HK-2 (cell line): ENCODE data around the gene TRIM61.
"Not testable (repeated sequence)": the region's sequence is repeated elsewhere in the genome, so short reads cannot be mapped to it uniquely, and the experiment has no call there.

Experiments
- DNase-seq: peaks from one replicate; pipeline ENCODE4 v3.0.0-alpha.2; 2018; ENCODE audit not compliant: unreplicated experiment

Gene TRIM61

GRCh38 chr4:164956766-164957643 lies 20.5 kb downstream of the TRIM61 start:
- DNase-seq = peak; percentile 87

GRCh38 chr4:164955107-164955805 lies 22.2 kb downstream of the TRIM61 start:
- no peak for DNase-seq

- DNase-seq = no peak
Observed at GRCh38 chr4:164952551-164952950, 24.9 kb downstream of the TRIM61 start.

- no peak for DNase-seq
Observed at GRCh38 chr4:164949448-164950143, 27.9 kb downstream of the TRIM61 start.

- DNase-seq = no peak
Observed at GRCh38 chr4:164948975-164949374, 28.5 kb downstream of the TRIM61 start.

GRCh38 chr4:164948006-164948405 lies 29.5 kb downstream of the TRIM61 start:
- not testable (repeated sequence) for DNase-seq

GRCh38 chr4:164946810-164947209 lies 30.6 kb downstream of the TRIM61 start:
- DNase-seq = no peak

- no peak for DNase-seq
Observed at GRCh38 chr4:164945146-164945545, 32.3 kb downstream of the TRIM61 start.

- DNase-seq = no peak
Observed at GRCh38 chr4:164943192-164943591, 34.3 kb downstream of the TRIM61 start.

GRCh38 chr4:164937576-164938270 lies 39.7 kb downstream of the TRIM61 start:
- DNase-seq = no peak

GRCh38 chr4:164935865-164936606 lies 41.4 kb downstream of the TRIM61 start:
- not testable (repeated sequence) for DNase-seq

GRCh38 chr4:164935363-164935762 lies 42.1 kb downstream of the TRIM61 start:
- DNase-seq = no peak

GRCh38 chr4:164933244-164933643 lies 44.2 kb downstream of the TRIM61 start:
- DNase-seq = no peak

- DNase-seq = no peak
Observed at GRCh38 chr4:164931551-164932324, 45.7 kb downstream of the TRIM61 start.

- no peak for DNase-seq
Observed at GRCh38 chr4:164930647-164931046, 46.8 kb downstream of the TRIM61 start.

GRCh38 chr4:164927101-164927500 lies 50.4 kb downstream of the TRIM61 start:
- DNase-seq = not testable (repeated sequence)

GRCh38 chr4:164926301-164926700 lies 51.2 kb downstream of the TRIM61 start:
- no peak for DNase-seq

GRCh38 chr4:164924670-164925238 lies 52.7 kb downstream of the TRIM61 start:
- no peak for DNase-seq

GRCh38 chr4:164918956-164919355 lies 58.5 kb downstream of the TRIM61 start:
- DNase-seq = no peak
